Measurements from ENCODE around the gene C21orf91. TPM values are rescaled to one million over a fixed set of nuclear protein-coding genes. Genes with fewer than 3 reads are reported as not detected.

Gene C21orf91
- total RNA-seq, 1 donor from 2014 or later = 11.3 TPM

DNA sequence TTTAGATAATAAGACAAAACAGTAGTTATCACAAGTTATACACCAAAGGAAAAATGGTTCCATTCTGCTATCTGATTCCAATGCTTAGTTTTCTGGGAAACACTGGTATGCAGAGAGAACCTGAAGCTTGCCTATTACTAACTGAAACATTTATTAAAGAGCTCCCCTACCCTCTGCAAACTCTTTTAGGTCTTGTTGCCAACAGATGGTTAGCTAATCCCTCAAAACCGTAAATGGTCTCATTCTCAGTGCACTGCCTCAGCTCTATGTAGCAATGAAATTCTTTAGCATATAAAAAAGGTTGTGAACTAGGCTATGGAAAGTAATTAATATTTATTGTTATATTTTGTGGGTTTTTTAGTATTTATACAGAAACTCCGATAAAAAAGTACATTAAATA lies 20.4 kb downstream of the C21orf91 start:
- Histone ChIP-seq H3K27me3 (no peaks in the 10 kb centered on the region), H3K36me3 (no peaks in the 10 kb centered on the region), H3K4me1 (no peaks in the 10 kb centered on the region), H3K9me3 (no peaks in the 10 kb centered on the region), H3K27ac (no peak overlapping the region), H3K4me3 (no peak overlapping the region)
- no peak for DNase-seq (ENCODE audit: low spot score in 2 of 2)
- intact Hi-C loops (cut with DNase I) = no loop called here
- TF ChIP-seq, protein P1, sequence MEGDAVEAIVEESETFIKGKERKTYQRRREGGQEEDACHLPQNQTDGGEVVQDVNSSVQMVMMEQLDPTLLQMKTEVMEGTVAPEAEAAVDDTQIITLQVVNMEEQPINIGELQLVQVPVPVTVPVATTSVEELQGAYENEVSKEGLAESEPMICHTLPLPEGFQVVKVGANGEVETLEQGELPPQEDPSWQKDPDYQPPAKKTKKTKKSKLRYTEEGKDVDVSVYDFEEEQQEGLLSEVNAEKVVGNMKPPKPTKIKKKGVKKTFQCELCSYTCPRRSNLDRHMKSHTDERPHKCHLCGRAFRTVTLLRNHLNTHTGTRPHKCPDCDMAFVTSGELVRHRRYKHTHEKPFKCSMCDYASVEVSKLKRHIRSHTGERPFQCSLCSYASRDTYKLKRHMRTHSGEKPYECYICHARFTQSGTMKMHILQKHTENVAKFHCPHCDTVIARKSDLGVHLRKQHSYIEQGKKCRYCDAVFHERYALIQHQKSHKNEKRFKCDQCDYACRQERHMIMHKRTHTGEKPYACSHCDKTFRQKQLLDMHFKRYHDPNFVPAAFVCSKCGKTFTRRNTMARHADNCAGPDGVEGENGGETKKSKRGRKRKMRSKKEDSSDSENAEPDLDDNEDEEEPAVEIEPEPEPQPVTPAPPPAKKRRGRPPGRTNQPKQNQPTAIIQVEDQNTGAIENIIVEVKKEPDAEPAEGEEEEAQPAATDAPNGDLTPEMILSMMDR (IDR thresholded peaks at IDR 0.05) = no peak

DNA sequence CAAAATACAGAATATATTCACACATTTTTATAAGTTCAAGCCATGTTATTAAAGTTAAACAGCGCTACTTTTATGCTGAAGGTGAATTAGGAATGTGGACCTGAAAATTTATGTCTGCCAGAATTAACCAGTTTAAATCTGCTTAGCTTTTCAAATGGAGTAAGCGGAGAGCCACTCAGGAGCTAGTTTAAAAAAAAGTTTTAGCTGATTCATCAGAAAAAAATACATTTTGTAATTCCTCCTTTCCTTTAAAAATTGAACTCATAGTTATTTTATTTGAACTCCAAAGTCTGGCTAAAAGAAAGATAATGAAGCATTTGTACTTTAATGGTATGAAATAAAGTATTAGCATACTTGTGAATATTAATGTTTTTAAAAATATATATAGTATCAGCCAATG lies 21.2 kb downstream of the C21orf91 start:
- peaks cover 0 to 6% of the 10 kb centered on the region in 2 donors for H3K36me3 ChIP-seq
- intact Hi-C loops (cut with DNase I) = no loop called here
- no peak for DNase-seq (ENCODE audit: low spot score in 2 of 2)
- H3K9me3 ChIP-seq = no peaks in the 10 kb centered on the region
- TF ChIP-seq, protein P1 (IDR thresholded peaks at IDR 0.05) = no peak
- H3K4me3 ChIP-seq = no peak overlapping the region
- no peak overlapping the region for H3K27ac ChIP-seq
- no peaks in the 10 kb centered on the region for H3K27me3 ChIP-seq
- H3K4me1 ChIP-seq = no peaks in the 10 kb centered on the region

DNA sequence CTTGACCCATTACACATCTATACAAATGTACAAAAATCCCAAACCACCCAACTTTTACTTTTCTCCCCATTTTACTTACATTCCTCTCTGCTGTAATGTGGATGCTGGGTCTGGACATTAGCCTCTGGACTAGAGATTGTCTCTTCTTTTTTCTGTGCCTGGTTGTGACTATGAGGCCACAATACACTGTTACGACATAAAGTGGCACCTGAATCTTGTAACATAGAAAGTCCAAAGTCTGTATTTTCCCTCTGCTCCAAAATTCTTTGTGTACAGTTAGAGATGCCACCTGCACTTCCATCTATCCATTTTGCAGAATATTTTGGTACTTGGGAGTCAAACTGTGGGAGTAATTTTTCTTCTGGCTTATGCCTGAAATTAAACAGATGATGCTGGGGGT lies 22.7 kb downstream of the C21orf91 start:
- no peaks in the 10 kb centered on the region for H3K4me1 ChIP-seq
- peaks cover 0 to 17% of the 10 kb centered on the region in 2 donors for H3K36me3 ChIP-seq
- no peak for DNase-seq (ENCODE audit: low spot score in 2 of 2)
- H3K9me3 ChIP-seq = no peaks in the 10 kb centered on the region
- TF ChIP-seq, protein P1 (IDR thresholded peaks at IDR 0.05) = no peak
- intact Hi-C loops (cut with DNase I) = no loop called here
- H3K4me3 ChIP-seq = no peak overlapping the region
- no peaks in the 10 kb centered on the region for H3K27me3 ChIP-seq
- no peak overlapping the region for H3K27ac ChIP-seq

DNA sequence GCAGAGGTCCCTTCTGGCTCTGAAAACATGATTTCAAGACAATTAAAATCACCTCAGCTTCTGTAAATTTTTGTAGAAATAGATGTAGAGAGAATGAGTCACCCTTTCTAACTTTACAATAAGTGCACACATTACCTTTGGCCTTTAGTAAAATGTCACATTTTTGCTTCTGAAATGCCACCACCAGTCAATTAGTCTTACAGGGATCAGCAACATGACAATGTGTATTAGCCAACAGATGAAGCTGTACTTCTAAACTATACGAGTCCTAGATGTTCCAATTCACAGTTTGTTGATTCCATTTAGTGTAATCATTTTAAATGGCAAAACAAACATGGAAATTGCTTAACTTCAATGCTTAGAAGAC lies 23.1 kb downstream of the C21orf91 start:
- intact Hi-C loops (cut with DNase I) = no loop called here
- no peak overlapping the region for H3K27ac ChIP-seq

DNA sequence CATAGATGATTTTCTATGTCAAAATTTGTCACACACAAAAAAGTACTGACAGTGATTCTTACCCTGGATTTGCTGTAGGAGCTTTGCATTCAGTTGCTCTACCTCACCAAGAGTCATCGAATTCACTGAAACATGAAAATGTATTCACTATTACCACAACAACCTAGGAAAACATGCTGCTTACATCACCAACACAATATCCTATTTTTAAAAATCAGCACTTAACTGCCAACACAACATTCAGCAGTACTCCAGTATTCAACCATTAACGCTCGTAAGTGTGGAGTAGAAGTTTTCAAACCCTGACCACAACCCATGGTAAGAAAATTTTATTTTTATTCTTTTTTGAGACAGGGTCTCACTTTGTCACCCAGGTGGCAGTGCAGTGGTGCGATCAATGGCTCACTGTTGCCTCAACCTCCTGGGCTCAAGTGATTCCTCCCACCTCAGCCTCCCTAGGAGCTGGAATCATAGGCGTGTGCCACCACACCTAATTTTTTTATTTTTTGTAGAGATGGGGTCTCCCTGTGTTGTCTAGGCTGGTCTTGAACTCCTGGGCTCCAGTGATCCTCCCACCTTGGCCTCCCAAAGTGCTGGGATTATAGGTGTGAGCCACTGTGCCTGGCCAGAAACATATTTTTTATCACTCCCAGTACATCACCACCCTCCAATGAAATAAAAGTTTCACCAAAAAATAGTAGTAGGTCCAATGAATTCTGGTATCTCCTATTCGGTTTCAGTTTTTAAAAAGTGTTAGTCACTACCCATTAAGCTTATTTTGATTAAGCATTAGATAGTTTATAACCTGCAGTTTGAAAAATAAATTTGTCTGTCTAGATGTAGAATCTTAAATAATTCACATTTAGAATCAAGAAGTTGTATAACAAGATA lies 23.8 kb downstream of the C21orf91 start:
- intact Hi-C loops (cut with DNase I) = no loop called here
- Histone ChIP-seq H3K27ac (no peak overlapping the region), H3K36me3 (peaks cover 0 to 17% of the 10 kb centered on the region in 2 donors), H3K4me3 (no peak overlapping the region), H3K9me3 (no peaks in the 10 kb centered on the region), H3K4me1 (no peaks in the 10 kb centered on the region), H3K27me3 (no peaks in the 10 kb centered on the region)
- TF ChIP-seq, protein P1 (IDR thresholded peaks at IDR 0.05) = no peak
- no peak for DNase-seq (ENCODE audit: low spot score in 2 of 2)

More for the DNA sequence above, 23.1 kb downstream of the C21orf91 start:
- Histone ChIP-seq H3K4me1 (no peaks in the 10 kb centered on the region), H3K27me3 (no peaks in the 10 kb centered on the region), H3K36me3 (peaks cover 0 to 17% of the 10 kb centered on the region in 2 donors), H3K9me3 (no peaks in the 10 kb centered on the region), H3K4me3 (no peak overlapping the region)
- DNase-seq (ENCODE audit: low spot score in 2 of 2) = no peak
- TF ChIP-seq, protein P1 (IDR thresholded peaks at IDR 0.05) = no peak

Data from ascending aorta (tissue), 2 donors.